Hepatocyte (in vitro differentiated cells): ENCODE results near the gene BTRC. TPM values are rescaled to one million over a fixed set of nuclear protein-coding genes. Genes with fewer than 3 reads are reported as not detected.
"Not testable (repeated sequence)": the region's sequence is repeated elsewhere in the genome, so short reads cannot be mapped to it uniquely, and the experiment has no call there.

Experiments
- DNase-seq: peaks from one replicate; pipeline ENCODE4 v3.0.0-alpha.2; 2016; ENCODE audit warnings: low spot score
- H2AFZ ChIP-seq: fragments of 200-600 bp; sonication (generic); 2 replicates; pipeline ENCODE4 v1.6.0; 2016; ENCODE audit warnings: antibody characterized with exemption, mild to moderate bottlenecking
- H3K27ac ChIP-seq: fragments of 200-600 bp; sonication (generic); 2 replicates; pipeline ENCODE4 v1.5.1; 2016; ENCODE audit warnings: mild to moderate bottlenecking
- H3K27me3 ChIP-seq: fragments of 200-600 bp; sonication (generic); 2 replicates; pipeline ENCODE4 v1.6.1; 2016
- H3K36me3 ChIP-seq: fragments of 200-600 bp; sonication (generic); replicated peaks from 2 replicates; pipeline ENCODE4 v1.5.1; 2016; ENCODE audit warnings: low read depth; ENCODE audit not compliant: insufficient read depth
- H3K4me1 ChIP-seq: fragments of 200-600 bp; sonication (generic); 2 replicates; pipeline ENCODE4 v1.5.1; 2016; ENCODE audit warnings: mild to moderate bottlenecking, moderate library complexity; ENCODE audit not compliant: insufficient read depth
- H3K4me2 ChIP-seq: fragments of 200-600 bp; sonication (generic); 2 replicates; pipeline ENCODE4 v1.6.0; 2016
- H3K4me3 ChIP-seq: fragments of 200-600 bp; sonication (generic); 2 replicates; pipeline ENCODE4 v1.5.1; 2016; ENCODE audit warnings: mild to moderate bottlenecking
- H3K79me2 ChIP-seq: fragments of 200-600 bp; sonication (generic); 2 replicates; pipeline ENCODE4 v1.6.0; 2017; ENCODE audit warnings: mild to moderate bottlenecking
- H3K9me2 ChIP-seq: fragments of 200-600 bp; sonication (generic); replicated peaks from 2 replicates; pipeline ENCODE4 v1.6.0; 2017; ENCODE audit warnings: mild to moderate bottlenecking; ENCODE audit not compliant: insufficient read depth
- H3K9me3 ChIP-seq: fragments of 200-600 bp; sonication (generic); 2 replicates; pipeline ENCODE4 v1.5.1; 2016; ENCODE audit warnings: low read depth, mild to moderate bottlenecking
- H4K20me1 ChIP-seq: fragments of 200-600 bp; sonication (generic); 2 replicates; pipeline ENCODE4 v1.6.0; 2016; ENCODE audit warnings: mild to moderate bottlenecking; ENCODE audit not compliant: insufficient read depth, poor library complexity, severe bottlenecking
- CTCF ChIP-seq: fragments of 200-600 bp; sonication (generic); IDR thresholded peaks from 2 replicates; pipeline ENCODE4 v1.5.1; 2016; ENCODE audit warnings: antibody characterized with exemption, mild to moderate bottlenecking; ENCODE audit not compliant: poor library complexity
- EZH2 ChIP-seq: fragments of 200-600 bp; sonication (generic); IDR thresholded peaks from 2 replicates; pipeline ENCODE4 v1.6.1; 2016; ENCODE audit warnings: antibody characterized with exemption, mild to moderate bottlenecking, borderline replicate concordance
- EZH2phosphoT487 ChIP-seq: fragments of 200-600 bp; sonication (generic); IDR thresholded peaks from one replicate; pipeline ENCODE4 v1.6.1; 2018; ENCODE audit warnings: antibody characterized with exemption, mild to moderate bottlenecking, low read depth, moderate library complexity; ENCODE audit not compliant: unreplicated experiment, severe bottlenecking
- WGBS: methylation state at CpG from one replicate; pipeline ENCODE4 v1.1.6; 2016; ENCODE audit warnings: low lambda C conversion rate; ENCODE audit errors: missing lambda C conversion rate; 5-methylcytosine and 5-hydroxymethylcytosine counted together
- polyA plus RNA-seq: library from polyadenylated mRNA; unstranded; fragments of >200 nt; fragmentation: Nextera tagmentation; extraction: Ambion mirVana; gene quantifications from 2 replicates; pipeline ENCODE4 v1.2.1, GENCODE V29; 2016
- total RNA-seq: library from RNA; depleted of rRNA; stranded (reverse); fragments of >200 nt; gene quantifications from 2 replicates; pipeline ENCODE4 v1.2.3, GENCODE V29; 2014

Gene BTRC
- total and polyA plus RNA-seq, 2 experiments from 2014 or later = 14.5 to 24.3 TPM

DNA sequence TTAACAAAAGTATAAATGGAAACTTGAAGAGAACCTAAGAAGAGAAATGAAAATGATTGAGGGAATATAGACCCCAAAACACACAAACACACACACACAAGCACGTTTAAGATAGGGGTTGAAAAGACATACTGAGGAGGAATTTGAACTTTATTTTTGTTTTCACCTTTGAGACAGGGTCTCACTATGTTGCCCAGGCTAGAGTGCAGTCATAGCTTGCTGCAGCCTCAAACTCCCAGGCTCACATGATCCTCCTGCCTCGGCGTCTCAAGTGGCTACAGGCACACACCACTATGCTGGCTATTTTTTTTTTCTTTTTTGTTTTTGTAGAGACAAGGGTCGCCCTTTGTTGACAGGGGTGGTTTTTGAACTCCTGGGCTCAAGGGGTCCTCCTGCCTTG, 4.0 kb downstream of the BTRC start:
- peaks cover 26% of the 10 kb centered on the region for H4K20me1 ChIP-seq
- no peak overlapping the region for H3K4me2 ChIP-seq
- H3K4me3 ChIP-seq = no peak overlapping the region
- no peaks in the 10 kb centered on the region for H3K9me3 ChIP-seq
- no peak overlapping the region for H2AFZ ChIP-seq
- H3K9me2 ChIP-seq = no peaks in the 10 kb centered on the region
- no peaks in the 10 kb centered on the region for H3K36me3 ChIP-seq
- 90% methylated on average over 4 of the region's 4 CpGs for WGBS
- no peaks in the 10 kb centered on the region for H3K27me3 ChIP-seq
- peaks cover 78% of the 10 kb centered on the region for H3K79me2 ChIP-seq
- H3K4me1 ChIP-seq = peaks cover 12% of the 10 kb centered on the region
- H3K27ac ChIP-seq = no peak overlapping the region
- TF ChIP-seq CTCF (no peak), EZH2phosphoT487 (no peak), EZH2 (no peak)
- DNase-seq = no peak

DNA sequence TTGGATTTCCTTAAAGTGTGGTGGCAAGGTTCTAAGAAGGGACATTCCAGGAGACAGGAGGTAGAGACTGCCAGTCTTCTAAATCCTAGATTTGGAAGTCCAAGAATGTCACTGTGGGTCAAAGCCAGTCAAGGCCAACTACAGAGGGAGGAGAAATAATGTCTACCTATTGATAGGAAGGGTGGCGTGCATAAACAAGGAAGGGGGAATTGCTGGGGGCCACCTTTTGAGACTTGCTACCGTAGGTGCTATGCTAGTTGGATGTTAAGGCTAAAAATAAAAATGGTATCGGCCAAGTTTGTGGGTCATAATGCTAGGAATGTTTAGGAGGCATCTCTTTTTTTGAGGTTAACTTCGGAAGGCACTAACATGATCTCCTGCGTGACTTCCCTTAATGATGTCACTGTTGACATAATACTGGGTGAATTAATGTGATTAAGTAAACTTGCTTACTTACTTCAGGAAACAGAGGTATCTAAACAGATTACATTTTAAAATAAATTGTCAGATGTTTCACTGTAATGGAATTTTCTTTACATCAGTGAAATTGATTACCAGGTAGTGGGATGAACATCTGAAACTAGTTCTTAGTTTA, 4.8 kb downstream of the BTRC start:
- H3K36me3 ChIP-seq = no peaks in the 10 kb centered on the region

GRCh38 chr10:101360090-101360489, 6.1 kb downstream of the BTRC start:
- H3K4me2 ChIP-seq, H3K27ac ChIP-seq, H3K4me3 ChIP-seq, H3K27me3 ChIP-seq, H3K4me1 ChIP-seq, H3K9me3 ChIP-seq, DNase-seq, H3K9me2 ChIP-seq, H2AFZ ChIP-seq, H3K36me3 ChIP-seq: not testable (repeated sequence)
- 93% methylated on average over 8 of the region's 8 CpGs for WGBS
- Histone ChIP-seq H3K79me2 (peaks cover 92% of the 10 kb centered on the region), H4K20me1 (peaks cover 40% of the 10 kb centered on the region)

More for the DNA sequence above, 4.8 kb downstream of the BTRC start:
- Histone ChIP-seq H2AFZ (no peak overlapping the region), H3K79me2 (peaks cover 85% of the 10 kb centered on the region), H3K27me3 (no peaks in the 10 kb centered on the region), H3K27ac (no peak overlapping the region), H3K4me1 (peaks cover 12% of the 10 kb centered on the region), H3K4me2 (no peak overlapping the region), H4K20me1 (peaks cover 31% of the 10 kb centered on the region), H3K4me3 (no peak overlapping the region), H3K9me3 (no peaks in the 10 kb centered on the region), H3K9me2 (no peaks in the 10 kb centered on the region)
- WGBS = 69% methylated on average over 5 of the region's 5 CpGs
- TF ChIP-seq EZH2 (no peak), EZH2phosphoT487 (no peak), CTCF (no peak)
- no peak for DNase-seq

DNA sequence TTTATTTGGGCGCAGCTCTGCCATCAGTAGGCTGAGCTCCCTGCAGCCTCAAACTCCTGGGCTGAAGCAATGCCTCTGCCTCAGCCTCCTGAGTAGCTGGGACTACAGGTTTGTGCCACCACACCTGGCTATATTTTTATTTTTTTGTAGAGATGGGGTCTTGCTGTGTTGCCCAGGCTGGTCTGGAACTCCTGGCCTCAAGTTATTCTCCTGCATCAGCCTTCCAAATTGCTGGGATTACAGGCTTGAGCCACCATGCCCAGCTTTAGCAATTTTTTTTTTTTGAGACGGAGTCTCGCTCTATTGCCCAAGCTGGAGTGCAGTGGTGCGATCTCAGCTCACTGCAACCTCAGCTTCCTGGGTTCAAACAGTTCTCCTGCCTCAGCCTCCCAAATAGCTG, 6.9 kb downstream of the BTRC start:
- not testable (repeated sequence) for DNase-seq, H3K4me2 ChIP-seq, H2AFZ ChIP-seq, H3K27me3 ChIP-seq, H3K27ac ChIP-seq, H3K9me3 ChIP-seq, H3K9me2 ChIP-seq, H3K36me3 ChIP-seq, H3K4me1 ChIP-seq, H3K4me3 ChIP-seq
- peaks cover 40% of the 10 kb centered on the region for H4K20me1 ChIP-seq
- 99% methylated on average over 4 of the region's 4 CpGs for WGBS
- H3K79me2 ChIP-seq = peaks cover 92% of the 10 kb centered on the region
